ENCODE data around the gene CCDC169.

The CCDC169 gene

GRCh38 chr13:36244990-36245389 is 52.6 kb downstream of the CCDC169 start:
- no peak overlapping the region for H3K4me3 ChIP-seq (ENCODE audit: low read depth, low read length)
- in situ Hi-C loops (cut with HindIII; ENCODE audit: low sequenced_read_pairs), result no loop called here
- TF ChIP-seq, protein P1, sequence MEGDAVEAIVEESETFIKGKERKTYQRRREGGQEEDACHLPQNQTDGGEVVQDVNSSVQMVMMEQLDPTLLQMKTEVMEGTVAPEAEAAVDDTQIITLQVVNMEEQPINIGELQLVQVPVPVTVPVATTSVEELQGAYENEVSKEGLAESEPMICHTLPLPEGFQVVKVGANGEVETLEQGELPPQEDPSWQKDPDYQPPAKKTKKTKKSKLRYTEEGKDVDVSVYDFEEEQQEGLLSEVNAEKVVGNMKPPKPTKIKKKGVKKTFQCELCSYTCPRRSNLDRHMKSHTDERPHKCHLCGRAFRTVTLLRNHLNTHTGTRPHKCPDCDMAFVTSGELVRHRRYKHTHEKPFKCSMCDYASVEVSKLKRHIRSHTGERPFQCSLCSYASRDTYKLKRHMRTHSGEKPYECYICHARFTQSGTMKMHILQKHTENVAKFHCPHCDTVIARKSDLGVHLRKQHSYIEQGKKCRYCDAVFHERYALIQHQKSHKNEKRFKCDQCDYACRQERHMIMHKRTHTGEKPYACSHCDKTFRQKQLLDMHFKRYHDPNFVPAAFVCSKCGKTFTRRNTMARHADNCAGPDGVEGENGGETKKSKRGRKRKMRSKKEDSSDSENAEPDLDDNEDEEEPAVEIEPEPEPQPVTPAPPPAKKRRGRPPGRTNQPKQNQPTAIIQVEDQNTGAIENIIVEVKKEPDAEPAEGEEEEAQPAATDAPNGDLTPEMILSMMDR (IDR thresholded peaks at IDR 0.05; ENCODE audit: low read depth, low read length), result no peak
- no peak for DNase-seq (ENCODE audit: low read depth, low spot score)

- H3K4me3 ChIP-seq (ENCODE audit: low read depth, low read length), result no peak overlapping the region
- in situ Hi-C loops (cut with HindIII; ENCODE audit: low sequenced_read_pairs), result no loop called here
- TF ChIP-seq, protein P1 (IDR thresholded peaks at IDR 0.05; ENCODE audit: low read depth, low read length), result no peak
- DNase-seq (ENCODE audit: low read depth, low spot score), result no peak
Observed at GRCh38 chr13:36244073-36244472, 53.5 kb downstream of the CCDC169 start.

GRCh38 chr13:36242761-36243160 is 54.9 kb downstream of the CCDC169 start:
- in situ Hi-C loops (cut with HindIII; ENCODE audit: low sequenced_read_pairs), result no loop called here
- TF ChIP-seq, protein P1 (IDR thresholded peaks at IDR 0.05; ENCODE audit: low read depth, low read length), result no peak
- H3K4me3 ChIP-seq (ENCODE audit: low read depth, low read length), result no peak overlapping the region
- no peak for DNase-seq (ENCODE audit: low read depth, low spot score)

DNA sequence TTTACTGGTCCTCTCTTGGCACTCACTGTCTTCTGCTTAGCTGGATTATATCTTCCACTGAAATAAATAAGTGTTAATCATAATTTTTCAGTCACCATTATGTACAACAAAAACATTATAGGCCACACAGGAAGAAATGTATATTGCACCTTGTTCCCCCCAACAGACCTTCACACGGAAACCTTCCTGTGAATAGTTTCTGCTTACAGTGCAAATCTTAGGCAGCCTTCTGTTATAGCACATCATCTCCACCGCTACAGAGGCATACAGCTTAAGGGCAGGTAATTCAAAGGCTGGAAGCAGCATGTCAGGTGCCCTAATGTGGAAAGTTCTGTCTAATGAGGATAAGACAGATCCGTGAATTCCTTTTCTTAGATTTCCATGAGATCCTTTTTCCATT is 66.4 kb downstream of the CCDC169 start:
- in situ Hi-C loops (cut with HindIII; ENCODE audit: low sequenced_read_pairs), result no loop called here
- TF ChIP-seq, protein P1 (IDR thresholded peaks at IDR 0.05; ENCODE audit: low read depth, low read length), result no peak
- DNase-seq (ENCODE audit: low read depth, low spot score), result no peak

DNA sequence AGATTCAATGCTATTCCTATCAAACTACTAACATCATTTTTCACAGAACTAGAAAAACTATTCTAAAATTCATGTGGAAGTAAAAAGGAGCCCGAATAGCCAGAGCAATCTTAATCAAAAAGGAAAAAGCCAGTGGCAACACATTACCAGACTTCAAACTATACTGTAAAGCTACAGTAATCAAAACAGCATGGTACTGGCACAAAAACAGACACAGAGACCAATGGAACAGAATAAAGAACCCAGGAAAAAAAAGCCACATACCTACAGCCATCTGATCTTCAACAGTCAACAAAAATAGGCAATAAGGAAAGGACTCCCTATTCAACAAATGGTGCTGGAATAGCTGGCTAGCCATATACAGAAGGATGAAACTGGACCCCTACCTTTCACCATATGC is 72.9 kb downstream of the CCDC169 start:
- no peak for DNase-seq (ENCODE audit: low read depth, low spot score)
- no peak overlapping the region for H3K4me3 ChIP-seq (ENCODE audit: low read depth, low read length)
- in situ Hi-C loops (cut with HindIII; ENCODE audit: low sequenced_read_pairs), result no loop called here
- TF ChIP-seq, protein P1 (IDR thresholded peaks at IDR 0.05; ENCODE audit: low read depth, low read length), result no peak

More for the DNA sequence above, 66.4 kb downstream of the CCDC169 start:
- no peak overlapping the region for H3K4me3 ChIP-seq (ENCODE audit: low read depth, low read length)

GRCh38 chr13:36219883-36220282 is 77.7 kb downstream of the CCDC169 start:
- TF ChIP-seq, protein P1 (IDR thresholded peaks at IDR 0.05; ENCODE audit: low read depth, low read length), result no peak
- H3K4me3 ChIP-seq (ENCODE audit: low read depth, low read length), result no peak overlapping the region
- in situ Hi-C loops (cut with HindIII; ENCODE audit: low sequenced_read_pairs), result no loop called here
- DNase-seq (ENCODE audit: low read depth, low spot score), result no peak

DNA sequence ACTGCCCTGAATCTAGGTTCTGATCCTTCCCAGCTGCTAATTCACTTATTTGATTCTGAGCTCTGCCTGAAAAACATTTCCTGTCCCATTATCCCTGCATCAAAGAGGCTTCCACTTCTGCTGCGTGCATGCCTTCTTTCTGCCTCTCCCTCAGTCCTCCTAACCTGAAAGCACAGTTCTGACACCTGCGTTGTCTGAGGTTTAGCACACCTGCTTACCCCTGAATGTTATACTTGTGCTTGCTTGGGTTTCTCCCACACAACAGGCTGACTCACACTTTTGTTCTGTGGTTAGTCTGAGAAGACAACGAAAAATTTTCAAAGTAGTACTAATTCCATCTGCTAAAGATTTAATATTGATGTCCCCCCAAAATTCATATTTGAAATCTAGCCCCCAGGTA is 80.2 kb downstream of the CCDC169 start:
- H3K4me3 ChIP-seq (ENCODE audit: low read depth, low read length), result no peak overlapping the region
- TF ChIP-seq, protein P1 (IDR thresholded peaks at IDR 0.05; ENCODE audit: low read depth, low read length), result no peak
- DNase-seq (ENCODE audit: low read depth, low spot score), result no peak
- in situ Hi-C loops (cut with HindIII; ENCODE audit: low sequenced_read_pairs), result no loop called here
